GM19328 (cell line): Measurements from ENCODE around the gene RASL12.
"Not testable (repeated sequence)": the region's sequence is repeated elsewhere in the genome, so short reads cannot be mapped to it uniquely, and the experiment has no call there.

Source experiments
- ATAC-seq: cut with Tn5 transposase; IDR thresholded peaks from one replicate; pipeline ENCODE4 v1.9.1; 2021; ENCODE audit warnings: mild to moderate bottlenecking, moderate library complexity; ENCODE audit not compliant: unreplicated experiment

RASL12 gene

DNA sequence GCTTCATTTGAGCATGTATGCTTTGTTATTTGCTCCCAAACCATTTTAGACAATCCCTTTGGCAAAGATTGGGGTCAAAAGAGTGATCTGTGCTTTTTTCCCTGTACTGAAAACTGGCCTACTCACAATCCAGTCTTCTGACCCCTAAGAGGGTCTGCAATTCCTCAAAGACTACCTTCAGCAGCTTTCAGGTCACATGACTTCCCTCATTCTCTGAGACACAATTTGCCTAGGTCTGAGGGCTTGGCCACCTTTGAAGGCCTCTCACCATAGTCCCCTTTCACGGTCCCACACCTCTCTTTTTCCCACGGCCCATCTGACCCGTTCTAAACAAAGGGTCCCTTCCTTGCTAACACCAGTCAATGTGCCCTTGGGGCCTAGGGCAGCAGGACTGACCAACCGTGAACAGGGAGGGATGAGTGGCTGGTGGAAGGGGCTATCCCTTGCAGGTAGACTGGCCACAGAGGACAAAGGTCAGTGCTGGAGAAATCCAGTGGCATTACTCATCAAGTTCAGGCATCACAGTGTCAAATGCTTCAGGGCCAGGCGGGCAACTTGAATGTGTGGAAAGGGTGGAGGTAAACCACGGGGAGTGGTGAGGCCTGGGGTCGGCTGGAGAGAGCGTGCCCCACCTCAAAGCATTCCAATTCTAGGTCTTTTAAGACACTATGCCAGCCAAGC lies 10.8 kb downstream of the RASL12 start:
- no peak for ATAC-seq

DNA sequence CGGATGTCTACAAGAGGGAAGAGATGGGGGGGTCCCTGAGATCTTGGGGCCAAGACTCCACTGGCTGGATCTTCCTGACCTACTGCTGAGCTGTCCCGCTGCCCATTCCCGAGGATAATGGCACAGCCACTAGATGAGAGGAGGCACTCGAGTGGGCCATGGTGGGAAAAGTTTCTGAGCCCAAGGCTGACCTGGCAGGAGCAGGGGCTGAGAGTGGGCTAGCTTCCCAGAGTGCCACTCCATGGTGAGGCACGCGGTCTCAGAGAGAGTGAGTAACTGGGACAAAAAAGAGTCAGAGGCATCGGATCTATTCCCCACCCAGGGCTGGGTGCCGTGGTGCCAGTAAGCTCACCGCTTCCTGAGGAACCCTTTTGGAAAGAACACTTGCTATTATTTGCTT lies 11.7 kb downstream of the RASL12 start:
- ATAC-seq: no peak

DNA sequence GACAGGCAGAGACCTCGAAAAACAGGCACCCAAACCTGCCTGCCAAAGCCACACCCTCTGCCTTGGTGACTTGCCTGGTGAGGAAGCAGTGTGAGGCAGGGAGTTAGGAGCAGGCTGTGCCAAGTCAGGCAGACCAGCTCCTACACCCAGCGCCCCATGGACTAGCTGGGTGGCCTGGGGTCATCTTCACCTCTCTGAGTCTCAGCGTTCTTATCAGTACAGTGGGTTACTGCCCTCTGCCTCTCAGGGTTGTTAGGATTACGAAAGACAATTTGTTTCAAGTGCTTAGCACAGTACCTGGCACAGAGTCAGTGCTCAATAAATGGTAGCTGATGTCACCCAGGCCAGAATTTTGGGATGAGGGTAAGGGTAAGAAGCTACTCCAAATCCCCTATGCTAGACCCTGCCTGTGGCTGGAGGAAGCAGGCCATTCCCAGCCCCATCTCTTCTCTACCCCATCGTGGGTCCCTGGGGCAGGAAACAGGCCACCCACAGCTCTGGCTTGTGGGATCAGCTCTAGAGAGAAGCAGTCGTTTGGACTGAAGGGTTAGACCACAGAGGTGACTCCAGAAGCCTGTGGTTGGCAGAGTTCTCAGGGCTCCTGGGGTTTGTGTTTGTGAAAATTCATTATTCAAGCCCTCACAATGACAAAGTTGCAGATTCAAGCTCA lies 12.5 kb downstream of the RASL12 start:
- no peak for ATAC-seq

DNA sequence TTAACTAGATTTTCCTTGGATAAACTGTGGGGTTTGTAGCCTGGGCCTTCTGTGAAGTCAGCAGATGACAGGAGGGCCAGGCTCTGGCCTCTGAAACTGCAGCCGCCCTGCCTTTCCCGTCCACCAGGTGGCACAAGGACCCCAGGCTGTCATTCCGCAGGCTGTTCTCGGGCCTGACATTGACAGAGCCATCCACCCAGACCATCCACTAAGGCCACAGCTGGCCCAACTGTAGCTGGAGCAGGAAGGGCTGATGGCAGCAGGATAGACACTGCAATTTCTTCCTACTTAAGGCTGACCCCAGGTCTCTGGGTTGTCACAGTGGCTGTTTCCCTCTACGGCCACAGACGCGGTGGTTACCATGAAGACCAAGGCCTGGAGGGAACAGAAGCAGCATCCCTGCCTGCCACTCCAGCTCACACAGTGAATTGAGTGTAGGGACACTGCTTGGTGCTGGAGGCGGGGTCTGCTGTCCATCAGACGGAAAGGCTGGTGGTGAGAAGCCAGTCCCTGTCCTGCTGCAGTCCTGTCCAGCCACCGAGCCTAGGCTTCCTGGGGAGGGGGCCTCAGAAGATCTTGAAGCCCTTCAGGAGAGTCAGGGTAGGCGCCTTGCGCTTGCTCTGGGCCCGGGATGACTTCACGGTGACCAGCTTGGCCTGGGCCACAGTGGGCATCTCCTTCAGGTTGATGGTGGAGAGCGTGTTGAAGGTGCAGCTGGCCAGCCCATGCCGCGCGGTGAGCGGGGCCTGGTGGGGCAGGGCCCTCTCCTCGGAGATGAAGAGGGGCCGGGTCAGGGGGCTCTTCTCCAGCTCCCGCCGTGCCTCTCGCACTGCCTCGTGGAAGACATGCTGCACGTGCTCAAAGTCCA lies 13.2 kb downstream of the RASL12 start:
- no peak for ATAC-seq

DNA sequence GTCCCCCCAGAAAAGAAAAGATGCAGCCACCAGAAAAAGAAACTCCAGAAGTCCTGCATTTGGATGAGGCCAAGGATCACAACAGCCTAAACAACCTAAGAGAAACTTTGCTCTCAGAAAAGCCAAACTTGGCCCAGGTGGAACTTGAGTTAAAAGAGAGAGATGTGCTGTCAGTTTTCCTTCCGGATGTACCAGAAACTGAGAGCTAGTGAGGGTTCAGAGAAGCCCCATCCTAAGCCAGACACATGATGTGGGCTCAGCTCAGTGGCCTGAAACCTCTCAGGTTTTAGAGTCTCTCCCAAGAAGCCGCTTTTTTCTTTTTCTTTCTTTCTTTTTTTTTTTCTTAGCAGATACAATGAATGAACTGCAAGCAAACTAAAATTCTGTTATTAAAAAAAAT lies 14.8 kb downstream of the RASL12 start:
- ATAC-seq: no peak

DNA sequence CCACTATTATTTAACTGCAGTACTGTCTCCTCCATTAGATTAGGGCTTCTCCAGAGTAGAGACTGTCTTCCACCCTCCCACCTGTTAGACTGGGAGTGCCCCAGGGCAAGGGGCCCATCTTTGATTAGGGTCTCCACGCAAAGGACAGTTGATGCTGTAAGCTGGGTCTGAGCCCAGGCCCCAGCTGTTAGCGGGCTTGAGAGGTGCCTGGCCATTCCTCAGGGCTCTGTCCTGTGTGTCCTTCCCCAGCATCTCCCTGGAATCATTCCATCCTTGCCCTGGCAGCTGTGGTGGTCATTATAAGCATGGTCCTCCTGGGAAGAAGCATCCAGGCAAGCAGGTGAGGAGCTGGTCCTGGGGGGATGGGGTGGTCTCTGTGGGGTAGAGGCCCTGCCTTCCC lies 16.5 kb downstream of the RASL12 start:
- ATAC-seq: no peak

DNA sequence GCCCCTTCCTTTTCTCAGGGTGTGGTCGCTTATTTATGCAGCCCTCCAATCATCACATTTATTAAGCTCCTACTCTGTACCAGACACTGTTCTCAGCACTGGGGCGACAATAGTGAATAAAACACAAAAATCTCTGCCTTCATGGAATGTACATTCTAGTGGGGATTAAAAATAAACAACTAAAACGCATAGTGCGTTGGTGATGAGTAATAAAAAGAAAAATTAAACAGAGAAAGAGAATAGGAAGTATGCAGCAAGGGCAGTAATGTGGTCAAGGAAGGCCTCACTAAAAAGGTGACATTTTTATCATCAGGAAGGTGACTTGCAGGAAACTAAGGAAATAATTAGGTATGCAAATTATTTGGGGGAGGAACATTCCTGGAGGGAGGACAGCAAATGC lies 17.5 kb downstream of the RASL12 start:
- ATAC-seq: no peak

DNA sequence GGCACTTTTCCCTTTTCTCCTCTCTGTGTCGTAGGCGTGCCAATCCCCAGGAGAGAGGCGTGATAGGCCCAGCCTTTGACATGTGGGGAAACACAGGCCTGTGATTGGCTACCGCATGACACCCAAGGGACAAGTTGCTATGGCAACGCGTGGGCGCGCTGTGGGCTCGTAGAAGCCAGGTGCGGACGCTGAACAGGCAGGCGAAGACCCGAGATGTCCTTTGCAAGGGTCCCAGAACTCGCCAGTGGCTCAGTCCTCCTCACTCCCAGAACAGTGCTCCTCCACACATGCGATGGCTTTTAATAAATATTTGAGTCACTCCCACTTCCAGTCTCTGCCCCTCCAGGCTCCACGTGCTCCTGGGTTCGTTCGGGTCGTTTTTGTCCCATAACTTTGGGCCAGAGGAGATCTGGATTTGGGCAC lies 18.4 kb downstream of the RASL12 start:
- peak; percentile 82 for ATAC-seq

DNA sequence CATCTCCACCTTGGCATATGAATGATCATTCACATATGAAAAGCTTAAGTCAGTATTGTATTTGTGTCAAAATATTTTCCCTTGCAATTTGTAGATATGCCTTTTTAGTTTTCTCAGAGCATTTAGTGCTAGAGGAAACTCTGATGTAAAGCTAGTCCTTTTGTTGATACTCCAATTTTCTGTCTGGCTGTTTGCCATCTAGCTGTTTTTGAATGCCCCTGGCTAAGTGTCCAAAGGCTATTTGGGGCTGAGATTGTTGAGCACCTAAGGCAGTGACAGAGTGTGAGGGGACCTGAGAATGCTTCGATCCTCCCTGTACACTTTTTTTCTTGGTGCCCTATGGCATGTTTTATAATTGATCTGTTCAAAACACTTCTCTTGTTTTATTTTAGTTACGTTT lies 19.6 kb downstream of the RASL12 start:
- ATAC-seq: no peak

DNA sequence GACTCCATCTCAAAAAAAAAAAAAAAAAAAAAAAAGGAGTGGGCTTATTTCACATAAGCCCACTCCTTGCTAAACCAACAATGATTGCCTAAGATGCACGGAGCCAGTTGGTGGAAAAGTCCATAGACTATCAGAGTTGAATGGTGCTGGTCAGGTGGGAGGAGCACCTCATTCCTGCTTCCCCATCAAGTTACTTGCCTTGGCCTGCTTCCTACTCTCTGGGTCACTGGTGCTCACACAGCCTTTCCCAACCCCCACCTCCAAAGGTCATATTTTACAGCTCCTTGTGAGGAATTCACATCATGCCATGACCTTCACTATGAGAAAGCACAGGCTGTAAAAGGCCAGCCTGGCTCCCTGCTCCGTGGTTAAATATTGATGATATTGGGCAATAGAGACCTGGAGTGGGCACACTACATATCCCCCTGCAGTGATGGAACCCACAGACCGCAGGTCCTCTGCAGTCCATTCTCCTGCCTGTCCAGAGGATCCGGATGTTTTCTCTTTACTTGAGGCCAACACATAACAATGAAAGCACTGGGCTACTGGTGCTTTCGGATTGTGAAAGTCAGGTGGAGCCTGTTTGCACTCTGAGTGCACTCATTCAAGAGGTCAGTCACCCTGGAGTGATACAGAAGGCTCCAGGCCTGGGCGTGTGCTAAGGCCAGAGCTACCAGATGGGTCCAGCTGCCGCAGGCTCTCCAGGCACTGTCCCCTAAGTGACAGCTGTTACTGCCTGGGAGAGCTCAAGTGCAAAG lies 22.9 kb downstream of the RASL12 start, which contains the start of gene SLC51B:
Gene SLC51B, plus strand, starts transcription at position 664 of the 758 bp plus-strand sequence. CDS start 4,618 bp downstream, outside the sequence.
- no peak for ATAC-seq

DNA sequence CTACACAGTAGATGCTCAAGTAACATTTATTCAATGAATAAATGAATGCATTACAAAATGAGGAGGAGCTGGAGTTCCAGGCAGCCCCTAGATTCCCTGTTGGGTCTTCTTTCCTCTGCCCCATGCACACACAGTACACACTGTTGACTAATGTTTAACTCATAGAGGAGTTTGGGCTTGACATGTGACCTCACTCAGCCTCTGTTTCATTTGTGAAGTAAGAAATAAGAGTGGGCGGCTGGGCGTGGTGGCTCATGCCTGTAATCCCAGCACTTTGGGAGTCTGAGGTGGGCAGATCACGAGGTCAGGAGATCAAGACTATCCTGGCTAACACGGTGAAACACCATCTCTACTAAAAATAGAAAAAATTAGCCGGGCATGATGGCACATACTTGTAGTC lies 23.6 kb downstream of the RASL12 start:
- not testable (repeated sequence) for ATAC-seq

DNA sequence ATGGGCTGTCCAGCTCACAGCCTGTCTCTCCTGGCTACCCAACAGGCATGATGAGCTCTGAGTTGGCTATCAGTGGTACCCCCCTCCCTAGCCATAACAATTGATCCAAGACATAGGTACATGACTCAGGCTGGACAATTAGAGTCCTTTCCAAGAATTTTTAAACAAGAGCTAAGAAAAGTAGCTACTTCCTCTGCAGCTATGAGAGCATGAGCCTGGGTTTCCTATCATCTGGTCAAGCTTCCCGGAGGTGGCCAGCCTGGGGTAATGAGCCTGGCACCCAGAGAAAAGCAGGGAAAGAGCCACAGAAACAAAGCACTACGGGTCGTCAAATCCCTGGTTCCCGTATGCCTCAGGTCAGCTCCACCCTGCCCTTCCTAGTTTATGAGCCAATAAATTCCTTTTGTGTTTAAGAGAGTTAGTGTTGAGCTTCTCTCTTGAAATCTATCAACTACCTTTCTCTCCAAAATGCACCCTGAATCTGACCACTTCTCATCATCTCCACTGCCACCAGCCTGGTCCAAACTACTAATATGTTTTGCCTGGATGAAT lies 24.9 kb downstream of the RASL12 start:
- no peak for ATAC-seq

DNA sequence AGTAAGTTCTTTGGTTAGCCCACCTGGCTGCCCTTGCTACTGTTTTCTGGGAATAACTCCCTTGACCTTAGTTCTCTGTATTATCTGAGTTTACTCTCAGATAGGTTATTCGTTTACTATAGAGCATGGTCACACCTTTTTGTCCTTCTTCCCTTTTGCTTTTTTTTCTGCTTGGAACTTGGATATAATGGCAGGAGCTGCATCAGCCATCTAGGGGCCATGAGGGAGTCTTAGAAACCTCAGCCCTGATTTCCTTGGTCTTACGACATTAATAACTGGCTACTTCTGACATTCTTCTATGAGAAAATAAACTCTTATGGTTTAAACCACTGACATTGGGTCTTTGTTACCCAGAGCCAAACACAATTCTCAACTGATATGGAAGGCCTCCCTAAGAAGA lies 26.0 kb downstream of the RASL12 start:
- ATAC-seq: no peak

DNA sequence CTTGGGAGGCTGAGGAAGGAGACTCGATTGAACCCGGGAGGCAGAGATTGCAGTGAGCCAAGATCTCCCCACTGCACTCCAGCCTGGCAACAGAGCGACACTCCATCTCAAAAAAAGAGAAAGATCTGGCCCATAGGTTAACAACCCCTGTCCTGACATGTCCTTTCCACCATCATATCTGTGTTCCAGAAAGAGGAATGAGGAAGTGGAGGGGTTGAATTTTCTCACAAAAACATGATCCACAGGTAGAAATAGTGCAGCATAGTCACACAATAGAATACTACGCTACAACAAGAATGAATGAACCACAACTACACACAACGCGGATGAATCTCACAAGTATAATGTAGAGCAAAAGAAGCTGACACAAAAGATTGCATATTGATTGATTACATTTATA lies 27.3 kb downstream of the RASL12 start:
- no peak for ATAC-seq

DNA sequence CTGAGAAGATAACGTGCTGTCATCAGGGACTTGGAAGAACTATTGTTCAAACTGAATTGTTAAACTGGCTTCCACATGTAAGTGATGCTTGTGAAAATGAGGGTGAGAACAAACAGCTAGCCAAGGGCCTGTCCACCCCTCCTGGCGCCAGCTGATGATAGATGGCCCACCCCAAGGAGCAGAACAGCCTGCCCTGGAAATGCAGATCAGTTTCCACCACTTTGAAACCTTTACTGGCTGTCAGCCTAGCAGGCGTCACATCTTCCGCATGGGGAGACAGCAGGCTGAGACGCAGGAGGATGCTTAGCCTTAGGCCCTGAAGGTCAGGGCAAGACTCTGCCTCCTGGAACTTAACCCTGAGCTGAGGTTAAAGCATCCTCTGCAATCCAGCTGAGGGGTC lies 29.0 kb downstream of the RASL12 start:
- ATAC-seq: no peak

DNA sequence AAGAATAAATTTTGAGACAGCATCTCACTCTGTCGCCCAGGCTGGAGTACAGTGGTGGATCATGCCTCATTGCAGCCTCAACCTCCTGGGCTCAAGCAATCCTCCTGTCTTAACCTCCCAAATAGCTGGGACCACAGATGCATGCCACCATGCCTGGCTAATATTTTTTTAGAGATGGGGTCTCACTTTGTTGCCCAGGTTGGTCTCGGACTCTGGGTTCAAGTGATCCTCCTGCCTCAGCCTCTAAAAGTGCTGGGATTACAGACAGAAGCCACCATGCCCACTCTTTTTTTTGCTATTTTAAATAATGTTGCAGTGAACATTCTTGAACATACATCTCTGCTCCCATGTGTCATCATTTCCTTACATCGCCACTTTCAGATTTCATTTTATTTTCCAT lies 29.4 kb downstream of the RASL12 start:
- ATAC-seq: no peak

DNA sequence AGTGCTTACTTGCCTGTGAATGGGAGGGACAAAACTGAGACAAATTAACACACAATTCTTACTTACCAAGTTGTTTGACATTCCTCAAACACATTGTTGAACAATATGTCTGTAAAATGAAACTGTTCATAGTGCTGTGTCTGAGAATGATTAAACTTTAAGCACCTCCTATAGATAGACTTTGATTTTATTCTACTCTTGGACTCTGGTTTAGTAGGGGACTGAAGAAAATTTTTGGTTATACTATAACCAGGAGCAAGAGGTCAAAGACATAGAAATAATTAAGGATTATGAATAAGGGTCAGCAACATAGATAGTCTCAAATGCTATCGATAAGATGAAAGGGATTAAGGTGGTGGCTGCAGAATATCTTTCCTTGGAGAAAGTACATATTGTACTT lies 30.5 kb downstream of the RASL12 start:
- ATAC-seq: no peak

DNA sequence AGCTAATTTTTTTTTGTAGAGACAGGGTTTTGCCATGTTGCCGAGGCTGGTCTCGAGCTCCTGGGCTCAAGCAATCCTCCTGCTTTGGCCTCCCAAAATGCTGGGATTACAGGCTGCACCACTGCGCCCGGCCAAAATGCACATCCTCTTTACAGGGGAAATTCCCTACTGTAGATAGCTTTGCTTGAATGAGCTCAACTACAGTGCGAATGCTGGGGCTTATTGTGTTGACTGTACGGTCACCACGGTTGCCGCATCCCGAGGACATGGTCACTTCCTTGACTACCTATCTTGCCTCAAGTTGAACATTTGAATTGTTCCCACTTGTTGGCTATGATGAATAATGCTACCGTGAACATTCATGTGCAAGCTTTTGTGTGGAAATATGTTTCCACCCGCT lies 33.1 kb downstream of the RASL12 start:
- ATAC-seq: no peak

DNA sequence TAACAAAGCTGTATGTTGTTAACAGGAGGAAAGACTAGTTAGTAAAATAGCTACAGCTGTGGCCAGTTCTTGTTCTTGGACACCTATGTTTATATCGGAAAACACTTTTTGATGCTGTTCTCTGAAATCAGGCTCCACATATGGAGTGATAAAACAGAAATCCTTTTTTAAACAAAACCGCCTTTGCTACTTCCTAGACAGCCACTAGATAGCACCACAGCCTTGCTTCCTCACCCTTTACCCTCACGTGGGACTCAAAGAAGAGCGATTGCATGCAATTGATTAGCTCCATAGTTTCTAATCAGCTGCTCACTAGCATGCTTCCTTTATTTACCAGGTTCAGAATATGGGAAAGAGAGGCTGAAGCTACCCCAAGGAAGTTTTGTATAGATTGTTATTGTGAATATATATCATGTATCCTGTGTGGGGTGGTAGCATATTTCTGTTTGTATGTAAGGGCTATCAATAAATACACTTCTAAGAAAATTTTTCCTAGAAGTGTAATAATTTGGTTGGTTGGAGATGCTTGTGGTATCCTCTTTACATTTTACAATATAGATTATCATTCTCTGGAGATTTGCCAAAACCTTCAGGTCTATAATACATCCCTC lies 34.0 kb downstream of the RASL12 start:
- ATAC-seq: no peak

DNA sequence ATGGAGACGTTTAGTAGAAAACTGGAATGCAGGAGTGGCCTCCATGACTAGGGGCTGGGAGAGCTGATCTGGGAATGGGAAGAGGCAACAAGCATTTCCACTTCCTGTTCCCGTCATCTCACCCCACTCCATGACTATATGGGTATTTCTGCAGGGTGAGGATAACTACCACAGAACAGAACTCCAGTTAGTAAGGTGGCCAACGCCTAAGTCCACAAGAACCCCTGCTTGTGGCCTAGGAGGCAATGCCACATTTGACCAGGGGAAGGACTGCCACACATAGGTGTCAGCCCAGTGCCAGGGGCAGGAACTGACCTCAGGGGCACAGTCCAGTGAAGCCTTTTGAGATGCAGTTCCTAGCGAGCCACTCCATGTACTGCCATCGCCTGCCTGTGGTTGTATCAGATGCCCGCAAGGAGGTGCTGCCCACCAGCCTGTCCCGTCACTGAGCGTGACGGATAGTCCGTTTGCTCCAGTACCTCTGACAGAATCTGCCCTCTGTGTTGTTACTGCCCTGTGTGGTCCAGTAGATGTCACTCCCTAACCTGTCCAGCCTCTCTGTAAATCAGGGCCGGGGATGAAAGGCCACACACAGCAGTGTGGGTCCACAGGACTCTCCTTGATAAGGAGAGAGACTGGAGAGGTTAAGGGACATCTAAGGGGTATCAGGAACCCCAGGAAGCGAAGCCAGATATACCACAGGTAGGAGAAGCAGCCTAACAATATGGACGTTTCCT lies 34.8 kb downstream of the RASL12 start:
- ATAC-seq: no peak
